ENCODE data around the gene CELF1. TPM values are rescaled to one million over a fixed set of nuclear protein-coding genes. Genes with fewer than 3 reads are reported as not detected.
"Not testable (repeated sequence)": the region's sequence is repeated elsewhere in the genome, so short reads cannot be mapped to it uniquely, and the experiment has no call there.

CELF1 gene
- total and polyA plus RNA-seq, 8 donors, result 76.8 to 107 (median 90.7) TPM

DNA sequence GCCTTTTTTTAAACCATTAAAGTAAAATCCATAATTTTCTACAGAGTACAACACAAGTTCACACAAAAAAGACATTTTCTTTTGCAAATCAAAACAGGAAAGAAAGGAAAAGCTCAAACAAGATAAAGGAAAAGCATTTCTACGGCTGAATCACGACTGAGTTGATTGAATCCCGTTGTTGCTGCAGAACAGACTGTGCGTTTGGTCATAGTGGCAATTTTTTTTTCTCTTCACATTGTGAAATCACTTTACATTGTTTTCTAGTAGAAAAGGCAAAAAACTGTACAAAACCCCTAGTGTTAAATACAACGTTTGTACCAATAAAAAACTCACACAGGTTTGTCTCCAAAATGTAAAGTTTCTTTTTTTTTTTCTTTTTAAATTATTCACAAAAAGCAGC is 86.7 kb downstream of the CELF1 start:
- TF ChIP-seq, protein P1, sequence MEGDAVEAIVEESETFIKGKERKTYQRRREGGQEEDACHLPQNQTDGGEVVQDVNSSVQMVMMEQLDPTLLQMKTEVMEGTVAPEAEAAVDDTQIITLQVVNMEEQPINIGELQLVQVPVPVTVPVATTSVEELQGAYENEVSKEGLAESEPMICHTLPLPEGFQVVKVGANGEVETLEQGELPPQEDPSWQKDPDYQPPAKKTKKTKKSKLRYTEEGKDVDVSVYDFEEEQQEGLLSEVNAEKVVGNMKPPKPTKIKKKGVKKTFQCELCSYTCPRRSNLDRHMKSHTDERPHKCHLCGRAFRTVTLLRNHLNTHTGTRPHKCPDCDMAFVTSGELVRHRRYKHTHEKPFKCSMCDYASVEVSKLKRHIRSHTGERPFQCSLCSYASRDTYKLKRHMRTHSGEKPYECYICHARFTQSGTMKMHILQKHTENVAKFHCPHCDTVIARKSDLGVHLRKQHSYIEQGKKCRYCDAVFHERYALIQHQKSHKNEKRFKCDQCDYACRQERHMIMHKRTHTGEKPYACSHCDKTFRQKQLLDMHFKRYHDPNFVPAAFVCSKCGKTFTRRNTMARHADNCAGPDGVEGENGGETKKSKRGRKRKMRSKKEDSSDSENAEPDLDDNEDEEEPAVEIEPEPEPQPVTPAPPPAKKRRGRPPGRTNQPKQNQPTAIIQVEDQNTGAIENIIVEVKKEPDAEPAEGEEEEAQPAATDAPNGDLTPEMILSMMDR (IDR thresholded peaks at IDR 0.05), result no peak
- DNase-seq (peak in 1 of 4 donors; percentile 37), ATAC-seq (no peak)
- Histone ChIP-seq H3K36me3 (peaks cover 0 to 86% of the 10 kb centered on the region in 2 donors), H3K9me3 (no peaks in the 10 kb centered on the region), H3K27me3 (no peaks in the 10 kb centered on the region), H3K4me1 (peaks cover 6 to 21% of the 10 kb centered on the region in 2 donors), H3K27ac (peak overlapping the region; percentile 21 to 60), H3K4me3 (no peak overlapping the region)
- intact Hi-C loops (cut with DNase I), result no loop called here

DNA sequence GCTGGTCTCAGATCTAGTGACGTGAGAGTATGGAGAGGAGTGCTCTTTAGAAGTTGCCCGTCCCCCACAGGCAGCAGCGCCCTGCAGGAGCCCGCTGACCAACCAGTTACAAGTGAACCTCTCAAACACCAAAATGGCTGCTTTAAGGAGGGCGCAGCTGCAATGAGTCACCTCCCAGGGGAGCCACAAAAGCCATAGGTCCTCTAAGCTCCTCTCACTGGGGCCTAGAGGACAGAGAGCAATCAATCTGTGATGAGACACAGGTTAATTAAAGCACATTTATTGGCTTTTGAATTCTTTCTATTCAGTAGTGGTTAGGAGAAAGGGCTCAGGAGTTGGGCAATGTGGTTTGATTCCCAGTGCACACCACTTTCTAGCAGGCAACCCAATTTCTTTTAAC is 88.4 kb downstream of the CELF1 start:
- ATAC-seq (peak; percentile 55), DNase-seq (no peak)
- peaks cover 0 to 76% of the 10 kb centered on the region in 2 donors for H3K36me3 ChIP-seq
- no peak overlapping the region for H3K27ac ChIP-seq
- intact Hi-C loops (cut with DNase I), result no loop called here
- TF ChIP-seq, protein P1 (IDR thresholded peaks at IDR 0.05), result no peak
- no peak overlapping the region for H3K4me3 ChIP-seq
- H3K27me3 ChIP-seq, result no peaks in the 10 kb centered on the region
- peaks cover 6 to 21% of the 10 kb centered on the region in 2 donors for H3K4me1 ChIP-seq
- H3K9me3 ChIP-seq, result no peaks in the 10 kb centered on the region

DNA sequence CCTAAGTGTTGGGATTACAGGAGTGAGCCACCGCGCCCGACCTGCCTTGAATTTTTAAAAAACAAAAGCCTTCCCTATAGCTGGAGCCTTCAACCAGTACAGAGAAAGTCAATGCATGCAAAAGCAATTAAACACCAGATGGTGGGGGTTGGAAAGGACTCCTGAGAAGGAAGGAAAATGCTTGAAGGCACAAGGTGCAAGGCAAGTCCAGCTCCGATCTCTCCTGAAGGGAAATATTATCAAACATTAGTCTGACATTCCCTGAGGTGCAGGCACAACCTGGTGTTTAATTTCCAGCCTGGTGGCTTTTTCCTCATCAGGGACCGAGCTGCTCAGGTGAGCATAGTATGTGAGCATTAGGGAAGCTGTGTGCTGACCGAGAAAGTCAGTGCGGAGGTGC is 91.1 kb downstream of the CELF1 start:
- Histone ChIP-seq H3K36me3 (peaks cover 0 to 61% of the 10 kb centered on the region in 2 donors), H3K4me1 (peaks cover 0 to 12% of the 10 kb centered on the region in 2 donors), H3K27ac (no peak overlapping the region), H3K27me3 (no peaks in the 10 kb centered on the region), H3K9me3 (no peaks in the 10 kb centered on the region), H3K4me3 (no peak overlapping the region)
- TF ChIP-seq, protein P1 (IDR thresholded peaks at IDR 0.05), result no peak
- intact Hi-C loops (cut with DNase I), result no loop called here
- ATAC-seq (no peak), DNase-seq (no peak)

DNA sequence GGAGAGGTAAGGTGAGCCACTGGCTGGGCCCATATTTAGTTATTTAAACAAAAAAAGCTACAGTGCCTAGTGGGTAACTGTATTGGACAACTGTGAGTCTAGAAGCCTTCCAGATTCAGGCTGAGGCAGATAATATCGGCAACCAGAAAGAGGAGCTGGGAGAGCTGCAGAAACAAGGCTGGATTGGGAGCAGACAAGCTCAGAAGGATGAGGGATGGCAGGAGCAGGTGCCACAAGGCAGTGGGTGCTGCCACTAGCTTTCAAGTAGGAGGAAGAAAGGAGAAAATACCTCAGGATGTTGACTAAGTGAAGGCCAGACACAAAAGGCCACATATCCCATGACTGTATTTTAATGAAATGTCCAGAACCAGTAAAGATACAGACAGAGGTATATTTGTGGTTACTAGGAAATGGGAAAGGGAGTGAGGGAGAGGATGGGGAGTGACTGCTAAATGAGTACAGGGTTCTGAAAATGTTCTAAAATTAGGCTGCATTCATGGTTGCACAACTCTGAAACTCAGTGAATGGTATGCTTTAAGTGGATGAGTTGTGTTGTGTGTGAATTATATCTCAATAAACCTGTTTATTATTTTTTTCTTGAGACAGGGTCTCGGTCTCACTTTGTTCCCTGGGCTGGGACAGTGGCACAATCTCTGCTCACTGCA is 92.2 kb downstream of the CELF1 start:
- Histone ChIP-seq H3K36me3 (peaks cover 0 to 52% of the 10 kb centered on the region in 2 donors), H3K4me1 (peaks cover 0 to under 1% of the 10 kb centered on the region in 2 donors), H3K27me3 (no peaks in the 10 kb centered on the region), H3K9me3 (no peaks in the 10 kb centered on the region), H3K27ac (no peak overlapping the region), H3K4me3 (no peak overlapping the region)
- intact Hi-C loops (cut with DNase I), result no loop called here
- no peak for ATAC-seq
- TF ChIP-seq, protein P1 (IDR thresholded peaks at IDR 0.05), result no peak
- DNase-seq, result no peak

DNA sequence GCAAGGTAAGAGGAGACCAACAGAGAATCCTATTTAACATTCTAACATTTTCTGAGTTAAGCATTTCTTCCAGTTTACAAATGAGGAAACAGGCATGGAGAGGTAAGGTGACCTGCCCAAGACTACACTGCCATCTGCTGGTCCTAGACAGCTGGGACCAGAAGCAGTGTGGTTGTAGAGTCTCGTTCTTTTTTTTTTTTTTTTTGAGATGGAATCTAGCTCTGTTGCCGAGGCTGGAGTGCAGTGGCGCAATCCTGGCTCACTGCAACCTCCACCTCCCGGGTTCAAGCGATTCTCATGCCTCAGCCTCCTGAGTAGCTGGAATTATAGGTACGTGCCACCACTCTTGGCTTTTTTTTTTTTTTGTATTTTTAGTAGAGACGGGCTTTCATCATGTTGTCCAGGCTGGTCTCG is 98.7 kb downstream of the CELF1 start:
- intact Hi-C loops (cut with DNase I), result loop anchor here in 1 of 2 donors (10.0 kb wide), 1 partner anchor 79 kb away; the partner anchor contains the start of gene SPI1
- peak; percentile 99 for ATAC-seq
- not testable (repeated sequence) for H3K4me1 ChIP-seq, H3K27me3 ChIP-seq, H3K27ac ChIP-seq, H3K4me3 ChIP-seq, H3K9me3 ChIP-seq, H3K36me3 ChIP-seq
- DNase-seq, result peak in 3 of 4 donors; percentile 48 to 86 (median 75)
- TF ChIP-seq, protein P1 (IDR thresholded peaks at IDR 0.05), result peak; percentile 60 to 68

Measured in left lung (tissue), 10 donors.